ENCODE measurements around the gene FCAR. TPM values are rescaled to one million over a fixed set of nuclear protein-coding genes. Genes with fewer than 3 reads are reported as not detected.
"Not testable (repeated sequence)": the region's sequence is repeated elsewhere in the genome, so short reads cannot be mapped to it uniquely, and the experiment has no call there.

The FCAR gene
- total and polyA plus RNA-seq, 2 donors (not counting 1 experiment from before 2014, with no cell fraction given), result 1.9 TPM; not detected in 1

DNA sequence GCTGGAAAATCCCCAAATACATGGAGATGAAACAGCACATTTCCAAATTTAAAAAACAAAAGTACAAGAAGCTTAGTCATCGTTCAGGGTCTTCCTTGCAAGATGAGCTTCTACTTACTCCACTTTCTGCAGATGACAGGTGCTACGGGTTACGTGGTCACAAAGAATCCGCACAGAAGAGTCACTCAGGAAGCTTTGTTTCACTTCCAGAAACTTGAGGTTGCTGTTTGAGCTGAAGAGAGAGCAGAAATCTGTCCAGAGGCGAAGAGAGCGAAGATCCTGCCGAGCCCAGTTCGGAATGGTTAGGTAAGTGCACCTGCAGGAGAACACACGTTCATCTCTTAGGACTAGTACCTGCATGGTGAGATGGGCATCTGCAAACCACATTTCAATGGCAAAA lies 63.9 kb downstream of the FCAR start:
- H3K27me3 ChIP-seq (replicated peaks in 1 of 4; ENCODE audit: control extremely low read depth in 1 of 4, control insufficient read depth in 3 of 4, insufficient read depth in 4 of 4, low read length in 3 of 4), result peaks cover 0 to 15% (median 0%) of the 10 kb centered on the region in 4 experiments

DNA sequence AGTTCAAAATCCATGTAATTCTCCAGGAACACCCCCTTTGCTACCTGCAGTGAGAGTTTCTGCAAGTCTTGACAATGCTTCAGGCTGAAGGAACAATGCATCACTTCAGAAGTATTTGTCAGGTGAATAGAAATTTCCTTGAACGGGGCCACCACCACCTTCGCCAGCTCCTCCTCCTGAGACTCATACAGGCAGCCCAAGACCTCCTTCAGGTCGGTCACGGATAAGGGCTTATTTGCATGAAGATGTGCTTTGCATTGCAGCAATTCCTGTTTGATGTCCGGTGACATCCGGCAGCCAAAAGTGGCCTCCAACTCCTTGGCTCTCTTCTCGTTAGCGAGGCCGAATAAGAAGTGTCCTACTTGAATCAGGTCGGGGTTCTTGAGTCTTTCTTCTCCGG lies 64.9 kb downstream of the FCAR start:
- H3K9me3 ChIP-seq (ENCODE audit: control extremely low read depth in 1 of 3, control insufficient read depth in 2 of 3, insufficient read depth in 1 of 3, low read length in 2 of 3), result peaks cover 0 to 7% (median 0%) of the 10 kb centered on the region in 3 donors
- 73% methylated on average over 9 of the region's 11 CpGs for WGBS (ENCODE audit: insufficient coverage)
- peaks cover 0 to 15% (median 0%) of the 10 kb centered on the region in 4 experiments for H3K27me3 ChIP-seq (replicated peaks in 1 of 4; ENCODE audit: control extremely low read depth in 1 of 4, control insufficient read depth in 3 of 4, insufficient read depth in 4 of 4, low read length in 3 of 4)
- no peaks in the 10 kb centered on the region for H3K79me2 ChIP-seq (ENCODE audit: control insufficient read depth, insufficient read depth, low read length)
- no peaks in the 10 kb centered on the region for H3K36me3 ChIP-seq (replicated peaks in 1 of 2; ENCODE audit: control extremely low read depth in 1 of 2, control insufficient read depth in 1 of 2, extremely low read depth in 1 of 2, insufficient read depth in 2 of 2, low read length in 1 of 2)
- ChIA-PET POLR2A (no interaction called here), CTCF (no interaction called here)
- no peak overlapping the region for H3K27ac Mint-ChIP-seq
- H4K20me1 ChIP-seq (ENCODE audit: control insufficient read depth, insufficient read depth, low read length, poor library complexity, severe bottlenecking), result no peaks in the 10 kb centered on the region
- H3K4me1 Mint-ChIP-seq, result peaks cover 8% of the 10 kb centered on the region
- no peak overlapping the region for H3K4me2 ChIP-seq (replicated peaks; ENCODE audit: low read depth, low read length, poor library complexity, severe bottlenecking)
- H3K27ac ChIP-seq (ENCODE audit: low read length in 2 of 2), result no peak overlapping the region
- ATAC-seq (ENCODE audit: low read depth), result no peak
- intact Hi-C loops (cut with micrococcal nuclease), result loop anchor here (1.0 kb wide), 1 partner anchor 20 kb away; no protein-coding TSS in a partner anchor
- H3K9ac ChIP-seq (ENCODE audit: low read length), result no peak overlapping the region
- TF ChIP-seq, protein P1, sequence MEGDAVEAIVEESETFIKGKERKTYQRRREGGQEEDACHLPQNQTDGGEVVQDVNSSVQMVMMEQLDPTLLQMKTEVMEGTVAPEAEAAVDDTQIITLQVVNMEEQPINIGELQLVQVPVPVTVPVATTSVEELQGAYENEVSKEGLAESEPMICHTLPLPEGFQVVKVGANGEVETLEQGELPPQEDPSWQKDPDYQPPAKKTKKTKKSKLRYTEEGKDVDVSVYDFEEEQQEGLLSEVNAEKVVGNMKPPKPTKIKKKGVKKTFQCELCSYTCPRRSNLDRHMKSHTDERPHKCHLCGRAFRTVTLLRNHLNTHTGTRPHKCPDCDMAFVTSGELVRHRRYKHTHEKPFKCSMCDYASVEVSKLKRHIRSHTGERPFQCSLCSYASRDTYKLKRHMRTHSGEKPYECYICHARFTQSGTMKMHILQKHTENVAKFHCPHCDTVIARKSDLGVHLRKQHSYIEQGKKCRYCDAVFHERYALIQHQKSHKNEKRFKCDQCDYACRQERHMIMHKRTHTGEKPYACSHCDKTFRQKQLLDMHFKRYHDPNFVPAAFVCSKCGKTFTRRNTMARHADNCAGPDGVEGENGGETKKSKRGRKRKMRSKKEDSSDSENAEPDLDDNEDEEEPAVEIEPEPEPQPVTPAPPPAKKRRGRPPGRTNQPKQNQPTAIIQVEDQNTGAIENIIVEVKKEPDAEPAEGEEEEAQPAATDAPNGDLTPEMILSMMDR (IDR thresholded peaks at IDR 0.05), result no peak
- TF ChIP-seq EZH2 (IDR thresholded peaks at IDR 0.05; ENCODE audit: borderline replicate concordance, insufficient read depth, low read depth, low read length, poor library complexity, severe bottlenecking), result no peak
- H3K9me3 Mint-ChIP-seq (ENCODE audit: insufficient read depth), result no peaks in the 10 kb centered on the region
- H3K4me3 ChIP-seq (ENCODE audit: control extremely low read depth in 1 of 5, extremely low read depth in 1 of 5, insufficient read depth in 1 of 5, low read depth in 2 of 5, low read length in 4 of 5), result no peak overlapping the region
- H3K4me3 Mint-ChIP-seq, result peak overlapping the region; percentile 32
- H3K4me1 ChIP-seq (ENCODE audit: control insufficient read depth in 2 of 2, insufficient read depth in 2 of 2, low read length in 2 of 2), result peaks cover 5 to 17% of the 10 kb centered on the region in 2 donors
- DNase-seq, result no peak
- peaks cover 8% of the 10 kb centered on the region for H3K27me3 Mint-ChIP-seq
- H2AFZ ChIP-seq (ENCODE audit: insufficient read depth, low read depth, low read length, poor library complexity, severe bottlenecking), result no peak overlapping the region

More for the DNA sequence above, 63.9 kb downstream of the FCAR start:
- peaks cover 5 to 17% of the 10 kb centered on the region in 2 donors for H3K4me1 ChIP-seq (ENCODE audit: control insufficient read depth in 2 of 2, insufficient read depth in 2 of 2, low read length in 2 of 2)
- H3K9me3 Mint-ChIP-seq (ENCODE audit: insufficient read depth), result no peaks in the 10 kb centered on the region
- no peaks in the 10 kb centered on the region for H3K79me2 ChIP-seq (ENCODE audit: control insufficient read depth, insufficient read depth, low read length)
- CTCF ChIA-PET, result interaction anchor here (0.9 kb wide), 1 partner anchor 19 kb away, joined by 3 read pairs; no protein-coding TSS in a partner anchor
- ATAC-seq (ENCODE audit: low read depth) (peak; percentile 31), DNase-seq (peak; percentile 61)
- peak overlapping the region; percentile 0 for H3K4me3 Mint-ChIP-seq
- H3K36me3 ChIP-seq (replicated peaks in 1 of 2; ENCODE audit: control extremely low read depth in 1 of 2, control insufficient read depth in 1 of 2, extremely low read depth in 1 of 2, insufficient read depth in 2 of 2, low read length in 1 of 2), result no peaks in the 10 kb centered on the region
- peaks cover 12% of the 10 kb centered on the region for H3K27me3 Mint-ChIP-seq
- no peak for TF ChIP-seq EZH2 (IDR thresholded peaks at IDR 0.05; ENCODE audit: borderline replicate concordance, insufficient read depth, low read depth, low read length, poor library complexity, severe bottlenecking)
- TF ChIP-seq, protein P1 (IDR thresholded peaks at IDR 0.05), result no peak
- H3K27ac ChIP-seq (ENCODE audit: low read length in 2 of 2), result no peak overlapping the region
- peak overlapping the region; percentile 3 for H3K27ac Mint-ChIP-seq
- peaks cover 0 to 7% (median 0%) of the 10 kb centered on the region in 3 donors for H3K9me3 ChIP-seq (ENCODE audit: control extremely low read depth in 1 of 3, control insufficient read depth in 2 of 3, insufficient read depth in 1 of 3, low read length in 2 of 3)
- no peaks in the 10 kb centered on the region for H4K20me1 ChIP-seq (ENCODE audit: control insufficient read depth, insufficient read depth, low read length, poor library complexity, severe bottlenecking)
- H2AFZ ChIP-seq (ENCODE audit: insufficient read depth, low read depth, low read length, poor library complexity, severe bottlenecking), result no peak overlapping the region
- 8% methylated on average over 8 of the region's 9 CpGs for WGBS (ENCODE audit: insufficient coverage)
- intact Hi-C loops (cut with micrococcal nuclease), result loop anchor here (1.0 kb wide), 1 partner anchor 21 kb away; no protein-coding TSS in a partner anchor
- peaks cover 8% of the 10 kb centered on the region for H3K4me1 Mint-ChIP-seq
- H3K9ac ChIP-seq (ENCODE audit: low read length), result peak overlapping the region; percentile 19
- H3K4me3 ChIP-seq (ENCODE audit: control extremely low read depth in 1 of 5, extremely low read depth in 1 of 5, insufficient read depth in 1 of 5, low read depth in 2 of 5, low read length in 4 of 5), result no peak overlapping the region
- H3K4me2 ChIP-seq (replicated peaks; ENCODE audit: low read depth, low read length, poor library complexity, severe bottlenecking), result peak overlapping the region; percentile 44
- POLR2A ChIA-PET, result interaction anchor here (0.7 kb wide), 1 partner anchor 43 kb away, joined by 10 read pairs; no protein-coding TSS in a partner anchor

DNA sequence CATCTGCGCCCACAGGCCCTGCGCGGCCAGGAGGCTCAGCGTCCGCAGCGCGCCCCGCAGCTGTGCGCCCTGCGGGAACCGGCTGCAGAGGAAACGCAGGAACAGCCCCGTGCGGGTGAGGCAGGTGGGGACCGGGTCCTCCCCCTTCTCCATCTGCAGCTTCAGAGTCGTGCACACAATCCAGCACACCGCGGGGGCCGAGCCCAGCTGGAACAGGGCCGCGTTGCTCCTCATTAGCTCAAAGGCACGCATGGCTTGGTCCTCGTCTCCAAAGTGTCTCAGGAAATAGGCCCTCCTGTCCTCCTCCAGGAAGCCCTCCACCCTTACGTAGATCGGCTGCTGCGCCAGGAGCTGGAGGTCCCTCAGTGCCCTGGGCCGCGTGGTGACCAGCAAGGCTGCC lies 65.5 kb downstream of the FCAR start:
- DNase-seq; H3K4me1 Mint-ChIP-seq; H3K4me3 ChIP-seq (ENCODE audit: control extremely low read depth in 1 of 5, extremely low read depth in 1 of 5, insufficient read depth in 1 of 5, low read depth in 2 of 5, low read length in 4 of 5); H3K27ac ChIP-seq (ENCODE audit: low read length in 2 of 2); H3K4me2 ChIP-seq (replicated peaks; ENCODE audit: low read depth, low read length, poor library complexity, severe bottlenecking); H3K36me3 ChIP-seq (replicated peaks in 1 of 2; ENCODE audit: control extremely low read depth in 1 of 2, control insufficient read depth in 1 of 2, extremely low read depth in 1 of 2, insufficient read depth in 2 of 2, low read length in 1 of 2); H3K79me2 ChIP-seq (ENCODE audit: control insufficient read depth, insufficient read depth, low read length); H3K9me3 Mint-ChIP-seq (ENCODE audit: insufficient read depth); H3K4me3 Mint-ChIP-seq; H3K27me3 Mint-ChIP-seq; CTCF ChIA-PET; H3K27ac Mint-ChIP-seq; POLR2A ChIA-PET; ATAC-seq (ENCODE audit: low read depth); H3K9ac ChIP-seq (ENCODE audit: low read length); H4K20me1 ChIP-seq (ENCODE audit: control insufficient read depth, insufficient read depth, low read length, poor library complexity, severe bottlenecking); H3K9me3 ChIP-seq (ENCODE audit: control extremely low read depth in 1 of 3, control insufficient read depth in 2 of 3, insufficient read depth in 1 of 3, low read length in 2 of 3); intact Hi-C loops (cut with micrococcal nuclease); H2AFZ ChIP-seq (ENCODE audit: insufficient read depth, low read depth, low read length, poor library complexity, severe bottlenecking): not testable (repeated sequence)
- peaks cover 5 to 17% of the 10 kb centered on the region in 2 donors for H3K4me1 ChIP-seq (ENCODE audit: control insufficient read depth in 2 of 2, insufficient read depth in 2 of 2, low read length in 2 of 2)
- peaks cover 0 to 15% (median 0%) of the 10 kb centered on the region in 4 experiments for H3K27me3 ChIP-seq (replicated peaks in 1 of 4; ENCODE audit: control extremely low read depth in 1 of 4, control insufficient read depth in 3 of 4, insufficient read depth in 4 of 4, low read length in 3 of 4)
- WGBS (ENCODE audit: insufficient coverage), result 83% methylated on average over 5 of the region's 28 CpGs
